HG03097 (cell line): Measurements from ENCODE around the gene ASF1A.
"Not testable (repeated sequence)": the region's sequence is repeated elsewhere in the genome, so short reads cannot be mapped to it uniquely, and the experiment has no call there.

Experiments used
- ATAC-seq: cut with Tn5 transposase; IDR thresholded peaks from one replicate; pipeline ENCODE4 v1.9.1; 2021; ENCODE audit not compliant: unreplicated experiment, low FRiP score

Gene ASF1A

DNA sequence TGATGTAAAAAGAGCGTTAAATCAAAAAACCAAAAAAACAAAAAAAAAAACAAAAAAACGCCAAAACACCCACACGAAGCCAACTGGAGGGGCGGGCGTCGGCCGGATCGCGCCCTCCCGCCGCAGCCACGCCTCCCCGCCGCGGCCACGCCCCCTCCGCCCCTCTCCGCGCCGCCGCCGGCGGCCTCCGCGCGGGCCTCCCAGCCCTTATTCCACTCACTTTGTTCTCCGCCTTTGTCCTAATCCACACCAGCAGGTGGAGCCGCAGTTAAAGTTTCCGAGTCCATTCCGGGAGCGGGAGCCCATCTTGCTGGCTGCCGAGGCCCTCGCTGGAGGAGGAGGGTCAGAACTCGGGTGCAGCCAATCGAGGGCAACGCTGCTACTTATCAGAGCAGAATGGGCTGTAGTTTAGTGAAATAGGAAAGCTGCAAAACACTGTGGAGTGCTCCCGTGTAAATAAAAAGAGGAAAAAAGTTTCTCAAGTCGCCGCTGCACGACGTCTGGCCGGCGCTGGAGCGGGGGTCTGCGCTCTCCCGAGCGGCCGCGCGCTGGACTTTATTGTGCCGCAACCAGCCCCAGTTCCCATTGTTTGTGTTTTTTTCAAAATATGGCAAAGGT is at the start of gene ASF1A:
TSS of gene ASF1A (plus strand) at position 346 of the 618 bp plus-strand sequence. CDS start at position 608, 262 bp downstream.
- peak; percentile 70 for ATAC-seq

DNA sequence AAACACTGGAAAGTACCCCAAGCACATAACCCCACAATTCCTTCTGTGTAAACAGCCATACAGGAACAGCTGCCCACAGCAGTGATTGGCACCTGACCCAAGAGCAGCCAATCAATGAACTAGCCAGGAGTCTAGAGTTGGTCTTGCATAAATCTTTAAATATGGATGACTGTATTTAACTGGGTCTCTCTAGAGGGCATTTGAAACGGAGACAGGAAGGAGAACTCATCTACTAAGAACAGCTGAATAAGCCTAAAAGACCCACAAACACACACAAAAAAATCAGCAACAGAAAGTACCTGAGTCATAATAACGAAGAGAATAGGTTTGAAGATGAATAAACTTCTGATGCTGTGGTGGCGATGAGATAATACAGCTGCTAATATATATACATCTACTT is 49.0 kb upstream of the ASF1A start:
- no peak for ATAC-seq

- no peak for ATAC-seq
Observed at GRCh38 chr6:118853408-118853807, 40.5 kb upstream of the ASF1A start.

DNA sequence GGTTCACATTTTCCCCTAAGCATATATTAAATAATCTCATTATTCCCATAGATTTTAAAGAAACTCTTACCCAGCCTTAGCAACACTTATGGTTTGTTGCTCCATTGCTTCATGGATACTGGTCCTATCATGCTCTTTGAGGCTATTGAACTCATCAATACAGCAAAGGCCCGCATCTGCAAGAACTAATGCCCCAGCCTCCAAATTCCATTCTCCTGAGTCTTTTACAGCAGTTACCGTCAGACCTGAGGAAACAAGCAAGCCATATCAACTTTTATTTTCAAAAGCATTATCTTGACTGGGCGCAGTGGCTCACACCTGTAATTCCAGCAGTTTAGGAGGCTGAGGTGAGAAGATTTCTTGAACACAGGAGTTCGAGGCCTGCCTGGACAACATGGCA is 37.7 kb upstream of the ASF1A start:
- no peak for ATAC-seq

DNA sequence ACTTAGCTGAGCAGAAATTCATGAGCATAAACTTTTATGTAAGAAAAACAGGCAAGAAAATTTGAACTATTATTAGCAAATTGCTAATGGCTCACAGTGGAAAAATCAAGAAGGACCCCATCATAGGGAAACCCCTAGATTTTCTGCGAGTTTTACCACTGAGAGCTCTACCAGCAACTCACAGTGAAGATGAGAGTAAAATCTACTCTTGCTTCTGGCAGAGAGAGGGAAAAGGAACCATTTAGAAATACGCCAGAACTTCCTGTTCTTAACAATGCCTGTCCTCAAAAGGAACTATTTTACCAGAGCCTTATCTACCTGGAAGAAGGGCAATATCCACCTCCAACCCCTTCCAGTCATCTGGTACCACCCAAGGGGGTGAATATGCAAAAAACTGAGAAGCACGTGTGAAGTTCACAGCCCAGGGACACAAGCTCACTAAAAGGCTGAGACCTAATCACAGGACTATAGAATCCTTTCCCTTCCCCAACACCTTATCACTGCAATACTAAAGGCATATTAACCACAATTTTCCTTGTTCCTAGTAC is 34.4 kb upstream of the ASF1A start:
- no peak for ATAC-seq

DNA sequence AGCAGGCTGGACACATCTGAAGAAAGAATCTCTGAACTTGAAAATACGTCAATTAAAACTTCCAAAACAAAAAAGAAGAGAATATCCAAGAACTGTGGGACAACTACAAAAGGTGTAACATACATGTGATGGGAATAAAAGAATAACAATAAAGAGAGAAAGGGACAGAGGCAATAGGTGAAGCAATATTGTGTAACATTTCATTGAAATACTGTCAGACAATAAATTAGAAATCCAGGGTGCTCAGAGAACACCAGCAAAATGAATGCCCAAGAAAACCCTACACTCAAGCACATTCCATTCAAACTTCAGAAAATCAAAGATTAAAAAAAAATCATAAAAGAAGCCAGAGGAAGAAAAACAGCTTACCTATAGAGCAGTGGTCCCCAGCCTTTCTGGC is 33.6 kb upstream of the ASF1A start:
- ATAC-seq: no peak

DNA sequence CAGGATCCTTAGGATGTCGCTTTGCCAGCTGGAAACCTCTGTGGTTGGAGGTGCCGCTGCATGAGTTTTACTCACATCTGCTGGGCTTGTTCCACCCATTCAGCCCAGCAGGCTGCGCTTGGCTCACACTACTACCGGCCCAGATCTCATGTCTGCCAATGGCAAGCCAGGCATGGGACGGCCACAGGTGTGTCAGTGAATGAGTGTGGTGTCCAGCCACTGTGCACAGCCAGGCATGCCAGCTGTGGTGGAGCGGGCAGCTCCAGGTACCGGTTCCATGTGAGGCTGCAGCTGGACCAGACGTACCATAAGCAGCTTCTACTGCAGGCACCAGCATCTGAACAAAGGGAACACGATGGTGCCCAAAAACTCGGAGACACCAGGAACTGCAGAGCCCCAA is 33.1 kb upstream of the ASF1A start:
- no peak for ATAC-seq

DNA sequence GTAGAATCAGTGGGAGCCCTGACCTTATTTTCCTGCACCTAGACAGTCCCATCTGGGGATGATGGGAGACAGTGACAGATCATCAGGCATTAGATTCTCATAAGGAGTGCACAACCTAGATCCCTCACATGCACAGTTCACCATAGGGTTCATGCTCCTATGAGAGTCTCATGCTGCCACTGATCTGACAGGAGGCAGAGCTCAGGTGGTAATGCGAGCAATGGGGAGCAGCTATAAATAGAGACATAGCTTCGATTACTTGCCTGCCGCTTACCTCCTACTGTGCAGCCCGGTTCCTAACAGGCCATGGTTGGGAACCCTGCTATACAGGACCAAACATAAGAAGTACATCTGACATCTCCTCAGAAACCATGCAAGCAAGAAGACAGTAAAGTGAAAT is 31.5 kb upstream of the ASF1A start:
- no peak for ATAC-seq

DNA sequence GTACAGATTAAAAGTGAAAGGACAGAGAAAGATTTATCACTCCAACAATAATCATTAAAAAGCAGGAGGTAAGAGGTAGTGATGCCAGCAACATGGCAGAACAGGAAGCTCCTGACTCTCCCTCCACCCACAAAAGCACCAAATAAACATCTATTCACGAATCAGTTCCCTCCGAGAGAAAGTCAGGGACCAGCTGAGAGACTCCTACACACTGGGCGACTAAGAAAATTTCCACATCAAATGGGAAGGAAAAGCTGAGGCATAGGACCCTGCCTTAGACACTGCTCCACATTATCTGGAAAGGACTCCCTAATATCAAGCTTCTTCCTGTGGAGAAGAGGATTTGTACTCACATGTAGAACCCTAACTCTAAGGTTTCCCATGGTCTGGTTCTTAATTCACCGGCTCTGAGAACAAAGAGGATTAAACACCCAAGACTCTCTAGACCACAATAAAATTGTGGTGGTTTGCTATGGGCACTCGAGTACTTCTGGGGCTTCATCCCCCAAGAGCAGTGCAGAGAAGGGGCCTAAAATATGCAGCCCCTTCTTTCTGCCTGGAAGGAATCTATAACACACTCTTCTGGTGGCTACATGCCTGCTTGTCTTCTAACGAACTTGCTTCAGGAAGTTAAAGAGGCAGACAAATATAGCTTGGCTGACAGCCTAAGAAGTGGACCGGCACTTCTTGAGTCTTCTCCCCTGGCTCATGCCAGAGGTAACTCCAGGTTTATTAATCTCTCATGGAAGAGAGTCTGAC is 29.4 kb upstream of the ASF1A start:
- no peak for ATAC-seq

DNA sequence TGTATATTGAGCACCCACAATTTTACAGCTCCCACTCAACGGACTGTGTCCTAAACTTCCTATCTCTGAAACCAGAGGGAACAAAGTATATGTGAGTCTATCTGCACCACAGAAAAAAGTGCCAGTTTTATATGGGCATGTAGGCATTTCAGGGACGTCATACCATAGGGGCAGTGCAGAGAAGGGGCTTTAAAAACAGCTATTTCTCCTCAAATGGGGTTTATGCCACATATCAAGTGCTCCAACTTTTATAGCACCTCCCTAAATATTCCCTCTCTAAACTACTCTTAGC is 28.9 kb upstream of the ASF1A start:
- ATAC-seq: no peak

DNA sequence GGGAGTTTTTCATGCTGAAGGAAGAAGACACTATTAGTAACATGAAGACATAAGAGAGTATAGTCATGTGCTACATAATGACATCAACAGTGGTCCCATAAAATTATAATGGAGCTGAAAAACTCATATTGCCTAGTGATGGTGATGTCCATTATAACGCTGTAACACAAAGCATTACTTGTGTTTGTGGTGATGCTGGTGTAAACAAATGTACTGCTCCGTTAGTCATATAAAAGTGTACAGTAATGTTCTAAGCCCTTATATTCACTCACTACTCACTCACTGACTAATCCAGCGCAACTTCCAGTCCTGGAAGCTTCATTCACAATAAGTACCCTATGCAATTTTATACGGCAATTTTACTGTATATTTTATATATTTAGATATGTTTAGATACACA is 26.8 kb upstream of the ASF1A start:
- ATAC-seq: no peak

DNA sequence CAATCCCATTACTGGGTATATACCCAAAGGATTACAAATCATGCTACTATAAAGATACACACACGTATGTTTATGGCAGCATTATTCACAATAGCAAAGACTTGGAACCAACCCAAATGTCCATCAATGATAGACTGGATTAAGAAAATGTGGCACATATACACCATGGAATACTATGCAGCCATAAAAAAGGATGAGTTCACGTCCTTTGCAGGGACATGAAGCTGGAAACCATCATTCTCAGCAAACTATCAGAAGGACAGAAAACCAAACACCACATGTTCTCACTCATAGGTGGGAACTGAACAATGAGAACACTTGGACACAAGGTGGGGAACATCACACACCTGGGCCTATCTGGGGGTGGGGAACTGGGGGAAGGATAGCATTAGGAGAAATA is 25.1 kb upstream of the ASF1A start:
- ATAC-seq: not testable (repeated sequence)

DNA sequence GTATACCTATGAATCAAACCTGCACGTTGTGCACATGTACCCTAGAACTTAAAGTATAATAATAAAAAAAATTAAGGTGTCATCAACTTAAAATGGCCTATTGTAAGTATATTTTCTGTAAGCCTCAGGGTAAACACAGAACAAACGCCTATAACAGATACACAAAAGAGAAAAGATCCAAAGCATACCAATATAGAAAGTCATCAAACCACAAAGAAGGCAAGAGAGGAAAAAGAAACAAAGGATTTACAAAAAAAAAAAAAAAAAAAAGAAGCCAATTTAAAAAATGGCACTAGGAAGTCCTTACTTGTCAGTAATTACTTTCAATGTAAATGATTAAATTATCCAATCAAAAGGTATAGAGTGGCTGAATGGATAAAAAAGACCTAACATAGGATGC is 24.6 kb upstream of the ASF1A start:
- no peak for ATAC-seq

GRCh38 chr6:118869894-118870589 is 23.9 kb upstream of the ASF1A start:
- ATAC-seq: no peak

DNA sequence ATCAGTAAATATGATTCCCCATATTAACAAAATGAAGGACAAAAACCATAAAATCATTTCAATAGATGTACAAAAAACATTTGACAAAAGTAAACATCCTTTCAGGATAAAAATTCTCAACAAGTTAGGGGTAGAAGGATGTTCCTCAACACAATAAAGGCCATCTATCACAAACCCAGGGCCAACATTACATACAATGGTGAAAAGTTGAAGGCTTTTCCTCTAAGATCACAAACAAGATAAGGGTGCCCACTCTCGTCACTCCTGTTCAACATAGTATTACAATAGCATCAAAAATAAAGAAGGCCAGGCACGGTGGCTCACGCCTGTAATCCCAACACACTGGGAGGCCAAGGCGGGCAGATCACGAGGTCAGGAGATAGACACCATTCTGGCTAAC is 22.6 kb upstream of the ASF1A start:
- ATAC-seq: no peak

- ATAC-seq: no peak
Observed at GRCh38 chr6:118872318-118872717, 21.6 kb upstream of the ASF1A start.

GRCh38 chr6:118872726-118873125 is 21.2 kb upstream of the ASF1A start:
- ATAC-seq: no peak

- no peak for ATAC-seq
Observed at GRCh38 chr6:118873239-118873638, 20.7 kb upstream of the ASF1A start.

GRCh38 chr6:118875672-118876071 is 18.3 kb upstream of the ASF1A start:
- no peak for ATAC-seq

- no peak for ATAC-seq
Observed at GRCh38 chr6:118876198-118876597, 17.8 kb upstream of the ASF1A start.

GRCh38 chr6:118876814-118877213 is 17.1 kb upstream of the ASF1A start:
- ATAC-seq: no peak

DNA sequence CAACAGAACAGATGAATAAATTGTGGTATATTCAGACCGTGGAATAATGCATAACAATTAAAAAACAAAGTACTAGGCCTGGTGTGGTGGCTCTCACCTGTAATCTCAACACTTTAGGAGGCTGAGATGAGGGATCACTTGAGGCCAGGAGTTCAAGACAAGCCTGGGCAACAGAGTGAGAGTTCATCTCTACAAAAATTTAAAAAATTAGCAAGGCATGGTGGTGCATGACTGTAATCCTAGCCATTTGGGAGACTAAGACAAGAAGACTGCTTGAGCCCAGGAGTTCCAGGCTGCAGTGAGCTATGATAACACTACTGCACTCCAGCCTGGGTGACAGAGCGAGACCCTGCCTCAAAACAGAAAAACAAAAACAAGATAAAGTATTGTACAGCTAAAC is 16.1 kb upstream of the ASF1A start:
- no peak for ATAC-seq
